K562 treated with DMSO at 1 percent for 48 hours (cell line): Measurements from ENCODE around the gene ANKMY1. TPM values are rescaled to one million over a fixed set of nuclear protein-coding genes. Genes with fewer than 3 reads are reported as not detected.

Experiments
- total RNA-seq: library from RNA; unstranded; fragments of 300-600 nt; gene quantifications from 2 replicates; pipeline ENCODE4 v1.2.3, GENCODE V29; 2022; ENCODE audit warnings: low replicate concordance; ENCODE audit errors: extremely low read depth

ANKMY1 gene
- not detected in 2 replicates for total RNA-seq

DNA sequence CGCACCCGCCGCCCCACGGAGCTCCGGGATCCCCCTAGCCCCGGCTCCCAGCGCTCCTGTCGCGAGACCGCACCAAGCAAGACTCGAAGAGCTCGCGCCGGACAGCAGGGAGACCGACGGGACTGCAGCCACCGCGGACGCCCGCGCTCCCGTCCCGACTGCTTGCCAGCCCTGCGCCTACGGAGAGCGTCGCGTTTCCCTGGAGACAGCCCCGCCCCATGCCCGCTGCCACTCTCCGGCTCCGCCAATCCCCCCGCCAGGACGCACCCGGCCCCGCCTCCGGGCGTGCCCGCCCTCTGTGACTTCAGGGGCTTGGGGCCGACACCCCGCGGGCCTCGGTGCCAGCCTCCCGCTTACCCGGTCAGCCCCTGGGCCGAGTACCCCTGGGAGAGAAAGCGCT, at the start of gene ANKMY1:
Gene ANKMY1, minus strand, starts transcription at position 181 of the 400 bp plus-strand sequence. CDS start 653 bp downstream, outside the sequence.

GRCh38 chr2:240586198-240586918, 28.6 kb upstream of the ANKMY1 start, which contains the start of gene CAPN10:
Gene CAPN10, plus strand, starts transcription at chr2:240586734. Its CDS starts 178 bp downstream, at chr2:240586912.

DNA sequence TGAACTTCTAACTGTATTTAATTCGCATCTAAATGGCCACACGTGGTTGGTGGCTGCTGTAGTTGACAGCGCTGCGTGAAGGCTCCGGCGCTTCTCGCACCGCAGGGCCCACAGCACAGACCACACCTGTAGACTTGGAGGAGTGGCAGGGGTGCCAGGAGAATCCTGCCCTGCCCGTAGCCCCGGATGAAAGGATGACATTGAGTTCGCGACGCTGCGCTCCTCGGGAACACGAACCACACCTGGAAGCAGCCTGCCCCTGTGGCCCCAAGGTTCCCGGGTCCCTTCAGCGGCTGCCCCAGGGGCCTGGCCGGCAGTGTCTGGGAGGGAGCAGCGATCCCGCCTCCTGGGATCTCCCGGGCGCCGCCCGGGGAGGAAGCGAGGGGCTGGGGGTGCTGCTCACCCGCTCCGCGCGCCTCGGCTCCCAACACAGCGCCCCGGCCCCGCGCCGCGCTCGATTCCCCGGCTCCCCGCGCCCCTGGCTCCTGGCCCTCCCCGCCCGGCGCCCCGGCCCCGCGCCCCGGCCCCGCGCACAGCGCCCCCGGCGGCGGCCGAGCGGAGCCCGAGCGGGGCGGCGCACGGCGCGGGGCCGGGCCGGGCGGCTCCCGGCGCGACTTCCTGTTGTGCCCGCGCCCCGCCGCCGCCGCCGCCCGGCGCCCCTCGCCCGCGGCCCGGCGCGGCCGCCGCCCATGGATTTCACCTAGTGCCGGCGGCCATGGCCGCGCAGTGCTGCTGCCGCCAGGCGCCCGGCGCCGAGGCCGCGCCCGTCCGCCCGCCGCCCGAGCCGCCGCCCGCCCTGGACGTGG, 10.3 kb upstream of the ANKMY1 start, which contains the start of gene RNPEPL1:
Gene RNPEPL1, plus strand, starts transcription at position 613 of the 806 bp plus-strand sequence. Its CDS starts 103 bp downstream, at position 716.

DNA sequence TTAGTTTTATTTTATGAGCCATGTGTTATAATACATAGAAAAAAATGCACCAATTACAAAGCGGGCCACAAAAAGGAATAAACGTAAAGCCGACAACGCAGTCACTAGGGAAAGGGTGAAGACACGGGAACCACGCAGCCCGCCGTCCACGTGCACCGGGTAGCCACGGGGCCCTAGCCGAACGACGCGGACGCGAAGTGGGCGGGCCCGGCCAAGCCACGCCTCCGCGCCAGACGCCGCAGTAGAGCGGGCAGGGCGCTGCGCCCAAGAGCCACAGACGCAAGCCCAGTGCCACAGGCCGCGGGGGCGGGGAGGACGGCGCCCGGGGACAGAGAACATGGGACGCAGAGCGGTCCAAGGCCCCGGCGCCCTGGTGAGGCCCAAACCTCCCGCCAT, 2.3 kb upstream of the ANKMY1 start, which contains the start of gene DUSP28:
Gene DUSP28, plus strand, starts transcription at position 274 of the 396 bp plus-strand sequence. CDS start 328 bp downstream, outside the sequence.

GRCh38 chr2:240435457-240435947, 122.3 kb downstream of the ANKMY1 start, which contains the start of gene GPC1:
Gene GPC1, plus strand, starts transcription at chr2:240435663. Its CDS starts 256 bp downstream, at chr2:240435919.

Other genes starting within 250 kb of the ANKMY1 start
- gene GPC1, start 122.3 kb downstream of the ANKMY1 start, total RNA-seq, result not detected in 2 replicates
- not detected in 2 replicates for gene DUSP28, start 2.4 kb upstream of the ANKMY1 start, total RNA-seq
- not detected in 2 replicates for gene RNPEPL1, start 10.5 kb upstream of the ANKMY1 start, total RNA-seq
- gene CAPN10, start 28.7 kb upstream of the ANKMY1 start, total RNA-seq, result not detected in 2 replicates
- not detected in 2 replicates for gene GPR35, start 67.5 kb upstream of the ANKMY1 start, total RNA-seq
- gene AQP12B, start 124.9 kb upstream of the ANKMY1 start, total RNA-seq, result not detected in 2 replicates
- not detected in 2 replicates for gene AQP12A, start 133.9 kb upstream of the ANKMY1 start, total RNA-seq